Measurements from ENCODE around the gene ZNF554. TPM values are rescaled to one million over a fixed set of nuclear protein-coding genes. Genes with fewer than 3 reads are reported as not detected.

ZNF554 gene
- total RNA-seq (7.3 TPM), polyA plus RNA-seq (ENCODE audit: insufficient read depth in 1 of 8, insufficient read length in 8 of 8, low replicate concordance in 1 of 8) (1 to 10 TPM; 4.5 to 5.9 (median 5.3) TPM)
- long read RNA-seq, donor 1, result 0 reads
- long read RNA-seq, donor 2, result 0 reads
- long read RNA-seq, donor 3, partial matches to known transcripts, result 0 of 2 reads
- long read RNA-seq, donor 3, other reads (novel, unspliced or antisense), result 0 of 2 reads
- long read RNA-seq, donor 4, result 0 reads
- long read RNA-seq, donor 5, result 0 reads
- long read RNA-seq, donor 6, partial matches to known transcripts, result 0 of 1 reads
- long read RNA-seq, donor 6, other reads (novel, unspliced or antisense), result 0 of 1 reads
- long read RNA-seq, donor 7, result 0 reads
- long read RNA-seq, donor 8, partial matches to known transcripts, result 0 of 3 reads
- long read RNA-seq, donor 8, other reads (novel, unspliced or antisense), result 0 of 3 reads
- long read RNA-seq, donor 9, partial matches to known transcripts, result 0 of 1 reads
- long read RNA-seq, donor 9, other reads (novel, unspliced or antisense), result 0 of 1 reads
- long read RNA-seq, donor 10, result 0 reads
- long read RNA-seq, donor 11, partial matches to known transcripts, result 0 of 1 reads
- long read RNA-seq, donor 11, other reads (novel, unspliced or antisense), result 0 of 1 reads

DNA sequence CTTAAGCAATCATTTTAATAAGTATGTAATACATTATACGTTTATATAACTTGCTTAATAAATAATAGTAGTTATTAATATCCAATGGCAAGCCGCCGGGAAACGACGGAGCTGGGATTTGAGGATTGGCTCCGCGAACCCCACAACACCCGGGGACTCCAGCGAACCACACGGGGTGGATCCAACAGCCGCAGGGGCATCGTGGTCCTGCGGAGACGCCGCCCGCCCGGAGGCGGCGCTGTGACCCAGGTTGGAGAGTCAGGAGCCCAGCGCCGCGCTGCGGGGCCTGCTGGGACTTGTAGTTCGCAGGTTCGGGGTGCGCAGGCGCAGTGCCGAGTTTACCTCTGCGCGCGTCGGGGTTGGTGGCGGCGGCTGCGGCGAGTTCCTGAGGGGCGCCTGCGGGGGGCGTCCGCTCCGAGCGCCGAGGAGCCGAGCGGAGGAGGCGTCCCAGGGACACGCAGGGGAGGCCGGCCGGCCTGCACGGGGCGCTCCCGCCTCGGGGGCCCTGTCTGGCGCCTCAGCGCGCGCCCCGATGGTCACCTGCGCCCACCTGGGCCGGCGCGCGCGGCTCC is at the start of gene ZNF554:
Gene ZNF554, plus strand, starts transcription at position 329 of the 572 bp plus-strand sequence. Its CDS starts 204 bp downstream, at position 533.
- Histone ChIP-seq H3K27me3 (ENCODE audit: control insufficient read depth, insufficient read depth, low read length) (no peaks in the 10 kb centered on the region), H3K27ac (ENCODE audit: low read length) (no peak within 1 kb of the TSS), H3K36me3 (ENCODE audit: control insufficient read depth, insufficient read depth, low read length) (peaks cover 12% of the 10 kb centered on the region), H3K9me3 (replicated peaks; ENCODE audit: control insufficient read depth, low read depth, low read length) (no peaks in the 10 kb centered on the region), H3K4me1 (ENCODE audit: control insufficient read depth, insufficient read depth, low read length) (peaks cover 7% of the 10 kb centered on the region), H3K4me3 (ENCODE audit: low read length) (peak within 1 kb of the TSS; percentile 73)
- DNase-seq, result peak; percentile 97
- under 1% methylated on average over 59 of the region's 64 CpGs for WGBS (ENCODE audit: insufficient coverage)

DNA sequence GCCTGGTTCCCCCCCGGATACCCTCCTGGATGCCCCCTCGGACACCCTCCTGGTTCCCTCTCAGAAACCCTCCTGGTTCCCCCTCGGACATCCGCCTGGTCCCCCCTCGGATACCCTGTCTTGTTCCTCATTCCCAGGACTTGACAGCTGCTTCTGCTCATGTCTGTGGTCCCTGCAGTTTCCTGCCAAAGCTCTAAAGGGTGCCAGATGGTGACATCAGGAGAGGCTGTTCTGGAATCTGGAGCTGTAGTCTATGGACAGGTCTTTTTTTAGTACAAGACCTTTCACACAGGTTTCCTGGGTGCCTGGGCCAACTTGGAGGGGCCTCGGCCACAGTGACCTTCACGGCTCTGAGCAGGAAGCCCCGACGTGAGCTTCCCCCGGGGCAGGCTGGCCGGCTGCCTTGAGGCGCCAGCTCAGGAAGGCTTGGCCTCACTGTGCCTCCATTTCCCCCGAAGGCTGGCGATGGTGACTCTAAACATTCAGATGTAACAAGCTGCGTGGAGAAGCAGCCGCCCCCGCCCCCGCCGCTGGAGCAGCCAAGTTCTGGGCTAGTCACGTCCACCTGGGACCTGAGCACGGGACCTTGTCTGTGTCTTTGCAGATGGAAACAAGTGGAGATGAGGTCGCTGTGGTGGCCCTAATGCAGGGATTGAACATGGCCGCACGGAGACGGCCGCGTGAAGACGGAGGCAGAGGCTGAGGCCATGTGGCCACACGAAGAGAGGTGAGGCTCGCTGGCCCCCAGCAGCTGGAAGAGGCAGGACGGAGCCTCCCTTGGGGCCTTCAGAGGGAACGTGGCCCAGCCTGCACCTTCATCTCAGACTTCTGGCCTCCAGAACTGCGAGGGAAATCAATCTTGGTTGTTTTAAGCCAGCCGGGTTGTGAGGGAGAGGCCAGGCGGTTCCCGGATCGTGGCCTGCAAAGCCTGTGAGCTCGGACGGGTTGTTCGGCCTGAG is 49.3 kb upstream of the ZNF554 start:
- Histone ChIP-seq H3K27ac (ENCODE audit: low read length) (peak overlapping the region; percentile 97), H3K4me1 (ENCODE audit: control insufficient read depth, insufficient read depth, low read length) (peaks cover 53% of the 10 kb centered on the region), H3K9me3 (replicated peaks; ENCODE audit: control insufficient read depth, low read depth, low read length) (no peaks in the 10 kb centered on the region), H3K4me3 (ENCODE audit: low read length) (no peak overlapping the region), H3K27me3 (ENCODE audit: control insufficient read depth, insufficient read depth, low read length) (no peaks in the 10 kb centered on the region), H3K36me3 (ENCODE audit: control insufficient read depth, insufficient read depth, low read length) (peaks cover 34% of the 10 kb centered on the region)
- WGBS (ENCODE audit: insufficient coverage), result 37% methylated on average over 32 of the region's 40 CpGs
- peak; percentile 94 for DNase-seq

DNA sequence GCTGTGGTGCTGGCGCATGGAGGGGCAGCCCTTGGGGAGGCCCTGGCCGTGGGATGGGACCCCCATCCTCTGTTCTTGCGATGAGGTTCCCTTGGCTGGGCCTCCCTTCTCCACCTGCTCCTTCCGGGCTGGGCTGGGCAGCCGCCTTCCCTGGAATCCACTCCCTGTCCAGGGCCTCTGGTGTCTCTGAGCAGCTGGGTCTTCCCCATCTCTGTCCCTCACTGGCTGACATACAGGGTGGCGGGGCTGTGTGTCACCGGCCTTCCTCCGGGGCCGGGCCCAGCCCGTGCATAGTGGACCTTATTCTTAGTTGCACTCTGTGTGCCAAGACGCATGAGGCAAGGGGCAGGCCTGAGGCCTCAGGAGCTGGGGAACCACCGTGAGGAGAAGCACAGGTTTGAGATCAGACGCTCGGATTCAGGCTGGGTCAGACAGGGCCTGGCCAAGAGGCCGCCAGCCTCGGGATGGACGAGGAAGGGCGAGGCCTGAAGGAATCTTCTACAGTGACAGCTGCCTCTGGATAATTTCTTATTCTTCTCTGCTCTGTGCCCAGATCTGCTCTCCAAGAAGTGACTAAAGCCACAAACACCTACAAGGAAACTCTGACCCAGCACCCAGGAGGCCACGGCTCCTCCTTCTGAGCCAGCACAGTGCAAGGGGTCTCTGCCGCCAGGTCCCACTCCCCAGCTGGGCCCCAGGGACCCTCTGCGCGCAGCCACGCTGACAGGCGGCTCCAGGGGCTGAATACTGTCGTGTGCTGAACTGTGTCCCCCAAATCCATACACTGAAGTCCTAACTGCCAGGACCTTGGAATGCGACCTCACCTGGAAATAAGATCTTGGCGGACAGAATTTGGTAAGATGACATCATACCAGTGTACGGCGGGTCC is 47.6 kb upstream of the ZNF554 start:
- H3K27ac ChIP-seq (ENCODE audit: low read length), result peak overlapping the region; percentile 97
- WGBS (ENCODE audit: insufficient coverage), result 49% methylated on average over 26 of the region's 29 CpGs
- peak overlapping the region; percentile 29 for H3K4me3 ChIP-seq (ENCODE audit: low read length)
- H3K9me3 ChIP-seq (replicated peaks; ENCODE audit: control insufficient read depth, low read depth, low read length), result no peaks in the 10 kb centered on the region
- peaks cover 67% of the 10 kb centered on the region for H3K4me1 ChIP-seq (ENCODE audit: control insufficient read depth, insufficient read depth, low read length)
- DNase-seq, result peak; percentile 76
- H3K27me3 ChIP-seq (ENCODE audit: control insufficient read depth, insufficient read depth, low read length), result no peaks in the 10 kb centered on the region
- H3K36me3 ChIP-seq (ENCODE audit: control insufficient read depth, insufficient read depth, low read length), result peaks cover 18% of the 10 kb centered on the region

DNA sequence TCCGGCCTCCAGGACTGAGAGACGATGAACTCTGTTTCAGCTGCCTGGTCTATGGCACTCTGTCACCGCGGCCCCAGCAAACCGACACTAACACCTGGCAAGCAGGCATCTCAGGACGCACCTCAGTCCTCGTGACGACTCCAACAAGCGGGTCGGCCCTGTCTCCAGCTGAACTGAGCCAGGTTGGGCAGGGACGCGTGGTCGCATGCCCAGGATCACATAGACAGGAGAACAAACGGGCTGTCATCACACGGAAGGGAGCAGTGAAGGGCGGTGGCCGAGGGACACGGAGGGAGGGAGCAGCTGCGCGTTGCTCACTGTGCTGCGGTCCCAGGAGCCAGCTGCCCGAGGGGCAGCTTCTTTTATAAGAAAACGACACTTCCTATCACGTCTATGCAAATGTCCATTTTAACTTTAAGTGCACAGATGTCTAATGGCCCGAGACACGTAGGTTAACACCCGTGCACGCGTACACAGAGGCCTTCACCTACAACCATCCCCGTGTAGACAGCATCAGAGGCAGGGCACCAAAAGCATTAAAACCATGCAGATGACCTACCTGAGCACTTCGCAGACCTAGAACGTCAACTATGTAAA is 45.5 kb upstream of the ZNF554 start:
- H3K4me3 ChIP-seq (ENCODE audit: low read length), result peak overlapping the region; percentile 10
- DNase-seq, result no peak
- H3K9me3 ChIP-seq (replicated peaks; ENCODE audit: control insufficient read depth, low read depth, low read length), result no peaks in the 10 kb centered on the region
- H3K27ac ChIP-seq (ENCODE audit: low read length), result peak overlapping the region; percentile 92
- H3K27me3 ChIP-seq (ENCODE audit: control insufficient read depth, insufficient read depth, low read length), result no peaks in the 10 kb centered on the region
- H3K36me3 ChIP-seq (ENCODE audit: control insufficient read depth, insufficient read depth, low read length), result peaks cover 9% of the 10 kb centered on the region
- WGBS (ENCODE audit: insufficient coverage), result 81% methylated on average over 32 of the region's 32 CpGs
- H3K4me1 ChIP-seq (ENCODE audit: control insufficient read depth, insufficient read depth, low read length), result peaks cover 85% of the 10 kb centered on the region

DNA sequence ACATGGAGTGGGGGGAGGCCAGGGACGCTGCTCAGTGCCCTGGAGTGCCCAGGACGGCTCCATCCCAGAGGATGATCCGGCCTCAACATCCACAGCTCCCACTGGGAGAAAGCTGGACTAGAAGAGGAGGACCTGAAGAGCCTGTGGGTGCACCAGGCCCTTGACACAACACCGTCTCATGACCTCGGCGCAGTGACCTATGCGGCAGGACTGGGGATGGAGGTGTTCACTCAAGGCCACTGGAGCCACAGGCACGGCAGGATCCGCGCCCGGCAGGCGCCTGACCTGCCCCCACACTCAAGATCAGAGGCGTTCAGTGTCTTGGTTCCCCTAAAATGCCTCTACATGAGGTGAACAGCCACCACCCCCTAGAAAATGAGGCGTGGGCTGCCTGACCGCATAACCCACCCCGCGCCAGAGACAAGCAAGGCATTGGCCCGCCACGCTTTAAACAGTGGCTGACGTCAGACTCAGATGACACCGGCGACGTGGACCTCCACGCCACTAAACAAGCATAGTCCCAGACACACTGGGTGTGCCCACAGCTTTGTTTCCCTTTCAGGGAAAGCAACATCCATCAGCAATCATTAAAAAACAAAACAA is 44.6 kb upstream of the ZNF554 start:
- Histone ChIP-seq H3K4me1 (ENCODE audit: control insufficient read depth, insufficient read depth, low read length) (peaks cover 83% of the 10 kb centered on the region), H3K4me3 (ENCODE audit: low read length) (no peak overlapping the region), H3K27me3 (ENCODE audit: control insufficient read depth, insufficient read depth, low read length) (no peaks in the 10 kb centered on the region), H3K36me3 (ENCODE audit: control insufficient read depth, insufficient read depth, low read length) (peaks cover 16% of the 10 kb centered on the region), H3K27ac (ENCODE audit: low read length) (peak overlapping the region; percentile 92), H3K9me3 (replicated peaks; ENCODE audit: control insufficient read depth, low read depth, low read length) (no peaks in the 10 kb centered on the region)
- no peak for DNase-seq
- WGBS (ENCODE audit: insufficient coverage), result 84% methylated on average over 19 of the region's 24 CpGs

DNA sequence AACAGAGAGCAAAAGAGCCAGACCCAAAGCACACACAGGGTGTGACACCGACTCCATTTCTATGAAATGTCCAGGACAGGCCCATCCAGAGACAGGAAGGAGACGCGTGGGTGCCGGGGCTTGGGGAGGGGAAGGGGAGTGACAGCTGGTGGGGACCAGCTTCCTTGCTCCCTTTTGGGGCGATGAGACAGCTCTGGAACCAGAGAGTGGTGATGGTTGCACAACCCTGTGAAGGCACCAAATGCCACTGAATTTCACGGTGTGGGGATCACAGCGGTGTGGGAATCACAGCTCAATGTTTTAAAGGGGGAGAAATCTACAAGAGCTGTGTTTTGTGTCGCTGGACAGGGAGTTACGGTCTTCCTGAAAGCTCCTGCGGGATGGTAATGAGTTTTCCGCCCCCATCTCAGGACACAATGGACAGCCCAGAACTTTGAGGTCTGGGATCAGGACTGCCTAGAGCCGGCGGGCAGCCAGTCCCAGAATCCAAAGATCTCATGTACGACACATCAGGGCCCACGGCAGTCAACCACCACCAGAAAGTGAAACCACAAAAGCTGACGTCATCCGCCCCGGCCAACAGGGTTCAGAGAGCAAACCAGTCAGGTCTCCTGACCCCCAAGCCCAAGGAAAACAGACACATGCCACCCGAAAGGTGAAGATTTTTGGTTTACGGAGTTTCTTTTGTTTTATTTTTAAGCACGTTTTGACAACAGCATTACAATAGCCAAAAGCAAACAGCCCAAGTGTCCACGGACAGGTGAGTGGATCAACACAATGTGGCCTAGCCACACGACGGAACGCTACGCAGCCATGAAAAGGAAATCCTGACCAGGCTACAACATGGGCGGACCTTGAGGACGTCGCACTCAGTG is 43.9 kb upstream of the ZNF554 start:
- Histone ChIP-seq H3K9me3 (replicated peaks; ENCODE audit: control insufficient read depth, low read depth, low read length) (no peaks in the 10 kb centered on the region), H3K4me3 (ENCODE audit: low read length) (peak overlapping the region; percentile 8), H3K4me1 (ENCODE audit: control insufficient read depth, insufficient read depth, low read length) (peaks cover 83% of the 10 kb centered on the region), H3K27ac (ENCODE audit: low read length) (peak overlapping the region; percentile 92), H3K36me3 (ENCODE audit: control insufficient read depth, insufficient read depth, low read length) (peaks cover 16% of the 10 kb centered on the region), H3K27me3 (ENCODE audit: control insufficient read depth, insufficient read depth, low read length) (no peaks in the 10 kb centered on the region)
- WGBS (ENCODE audit: insufficient coverage), result 75% methylated on average over 22 of the region's 29 CpGs
- peak; percentile 44 for DNase-seq

DNA sequence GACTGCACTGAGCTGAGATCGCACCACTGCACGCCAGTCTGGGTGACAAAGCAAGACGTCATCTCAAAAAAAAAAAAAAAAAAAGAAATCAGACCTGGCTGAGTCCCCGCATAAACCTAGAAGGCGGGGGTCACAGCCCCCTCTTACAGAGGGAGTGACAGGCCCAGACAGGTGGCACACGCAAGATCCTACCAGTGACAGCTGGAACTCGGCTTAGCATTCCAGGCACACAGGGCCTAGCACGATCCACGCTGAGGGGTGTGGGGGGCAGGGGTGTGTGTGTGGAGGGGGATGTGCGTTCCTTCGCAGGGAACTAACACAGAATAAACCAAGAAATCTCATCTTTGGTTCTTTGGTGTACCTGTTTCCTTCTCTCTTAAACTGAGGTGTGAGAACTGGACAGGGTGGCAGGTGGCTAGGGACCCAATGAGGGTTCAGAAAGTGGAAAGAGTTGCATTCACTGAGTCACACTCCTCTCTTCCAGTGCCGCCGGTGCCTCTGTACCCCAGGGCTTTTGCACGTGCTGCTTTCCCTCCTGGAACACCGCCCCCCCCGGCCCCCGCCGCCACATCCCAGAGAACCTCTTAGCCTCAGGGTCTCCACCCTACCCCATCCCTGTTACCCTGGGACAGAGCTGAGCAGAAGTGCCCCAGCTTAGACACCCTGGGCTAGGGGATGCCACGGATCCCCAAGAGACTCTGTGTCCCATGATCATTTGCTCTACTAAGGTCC is 41.5 kb upstream of the ZNF554 start:
- Histone ChIP-seq H3K4me1 (ENCODE audit: control insufficient read depth, insufficient read depth, low read length) (peaks cover 82% of the 10 kb centered on the region), H3K27ac (ENCODE audit: low read length) (peak overlapping the region; percentile 77), H3K4me3 (ENCODE audit: low read length) (no peak overlapping the region), H3K9me3 (replicated peaks; ENCODE audit: control insufficient read depth, low read depth, low read length) (no peaks in the 10 kb centered on the region), H3K27me3 (ENCODE audit: control insufficient read depth, insufficient read depth, low read length) (no peaks in the 10 kb centered on the region), H3K36me3 (ENCODE audit: control insufficient read depth, insufficient read depth, low read length) (peaks cover 16% of the 10 kb centered on the region)
- 83% methylated on average over 3 of the region's 19 CpGs for WGBS (ENCODE audit: insufficient coverage)
- DNase-seq, result peak; percentile 64

Measured in muscle of leg (tissue), 16 donors.